HG03469 (cell line): ENCODE results near the gene ADGRA1.
"Not testable (repeated sequence)": the region's sequence is repeated elsewhere in the genome, so short reads cannot be mapped to it uniquely, and the experiment has no call there.

ENCODE experiments used
- ATAC-seq: cut with Tn5 transposase; IDR thresholded peaks from one replicate; pipeline ENCODE4 v1.9.1; 2021; ENCODE audit warnings: mild to moderate bottlenecking, moderate library complexity, moderate number of reproducible peaks; ENCODE audit not compliant: unreplicated experiment

The ADGRA1 gene

GRCh38 chr10:133109711-133110110, 22.0 kb downstream of the ADGRA1 start:
- no peak for ATAC-seq

GRCh38 chr10:133110133-133110532, 22.4 kb downstream of the ADGRA1 start:
- no peak for ATAC-seq

DNA sequence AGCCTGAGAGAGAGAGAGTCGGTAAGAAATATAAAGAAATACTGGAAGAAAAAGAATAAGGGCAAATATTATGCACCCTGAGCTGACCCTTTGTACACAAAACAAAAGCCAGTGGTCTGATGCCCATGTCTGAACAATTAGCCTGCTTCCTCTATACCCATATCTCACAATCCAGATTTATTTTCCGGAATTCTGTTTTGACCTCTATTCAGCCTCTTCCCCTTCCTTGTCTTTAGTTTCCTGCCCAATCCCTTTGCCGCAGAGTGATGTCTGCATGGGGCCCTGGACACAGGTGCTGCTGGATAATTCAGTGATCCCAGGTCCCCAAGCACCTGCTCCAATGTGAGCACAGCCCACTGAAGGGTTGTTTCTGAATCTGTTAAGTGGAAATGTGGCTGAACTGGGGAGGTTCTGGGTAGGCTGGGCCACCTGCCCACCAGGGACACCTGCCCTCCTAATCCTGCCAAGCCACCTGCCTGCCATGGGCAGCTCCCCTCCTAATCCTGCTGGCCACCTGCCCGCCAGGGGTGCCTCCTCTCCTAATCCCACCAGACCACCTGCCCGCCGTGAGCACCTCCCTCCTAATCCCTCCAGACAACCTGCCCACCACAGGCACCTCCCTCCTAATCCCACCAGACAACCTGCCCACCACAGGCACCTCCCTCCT, 23.0 kb downstream of the ADGRA1 start:
- no peak for ATAC-seq

- not testable (repeated sequence) for ATAC-seq
Measured at GRCh38 chr10:133111640-133112039, 23.9 kb downstream of the ADGRA1 start.

GRCh38 chr10:133113146-133113830, 25.6 kb downstream of the ADGRA1 start:
- ATAC-seq = no peak

GRCh38 chr10:133113847-133114246, 26.1 kb downstream of the ADGRA1 start:
- ATAC-seq = no peak

- no peak for ATAC-seq
Measured at GRCh38 chr10:133114251-133114650, 26.5 kb downstream of the ADGRA1 start.

- ATAC-seq = no peak
Measured at GRCh38 chr10:133114726-133115452, 27.2 kb downstream of the ADGRA1 start.

GRCh38 chr10:133115453-133115842, 27.7 kb downstream of the ADGRA1 start:
- no peak for ATAC-seq

DNA sequence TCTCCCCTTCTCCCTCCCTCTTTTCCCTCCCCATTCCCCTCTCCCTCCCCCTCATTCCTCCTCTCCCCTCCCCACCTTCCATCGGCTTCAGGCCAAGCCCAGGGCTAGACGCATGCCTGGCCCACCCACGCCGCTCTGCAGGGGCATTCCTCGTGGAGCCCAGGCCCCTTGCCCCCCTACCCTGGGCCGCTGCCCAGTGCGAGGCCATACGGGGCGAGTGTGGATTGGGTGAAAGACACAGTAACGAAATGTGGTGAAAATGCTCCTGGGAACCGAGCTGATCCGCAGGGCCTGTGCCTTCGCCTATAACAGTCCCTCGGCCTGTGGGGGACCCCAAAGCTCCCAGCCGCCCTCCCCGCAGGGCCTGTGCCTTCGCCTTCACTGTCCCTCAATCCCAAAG, 28.3 kb downstream of the ADGRA1 start:
- no peak for ATAC-seq

DNA sequence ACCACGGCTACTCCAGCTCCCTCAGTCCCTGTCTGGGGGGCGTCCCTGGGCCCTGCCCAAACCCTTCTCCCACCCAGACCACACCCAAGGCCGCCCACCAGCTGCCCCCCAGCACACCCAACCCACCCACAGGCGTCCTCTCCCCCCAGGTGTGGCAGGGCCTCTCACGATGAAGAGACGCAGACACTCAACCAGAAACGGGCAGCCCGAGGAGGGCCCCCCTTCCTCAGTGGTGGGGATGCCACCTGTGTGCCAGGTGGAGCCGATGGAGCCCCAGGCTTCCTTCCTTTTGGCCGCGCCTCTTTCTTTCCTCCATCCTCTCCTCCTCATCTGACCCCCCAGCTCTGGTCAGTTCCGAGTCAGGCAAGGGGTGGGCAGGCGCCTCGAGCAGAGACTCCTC, 28.7 kb downstream of the ADGRA1 start:
- no peak for ATAC-seq

- no peak for ATAC-seq
Measured at GRCh38 chr10:133117036-133117687, 29.4 kb downstream of the ADGRA1 start.

- ATAC-seq = no peak
Measured at GRCh38 chr10:133117688-133118071, 30.0 kb downstream of the ADGRA1 start.

DNA sequence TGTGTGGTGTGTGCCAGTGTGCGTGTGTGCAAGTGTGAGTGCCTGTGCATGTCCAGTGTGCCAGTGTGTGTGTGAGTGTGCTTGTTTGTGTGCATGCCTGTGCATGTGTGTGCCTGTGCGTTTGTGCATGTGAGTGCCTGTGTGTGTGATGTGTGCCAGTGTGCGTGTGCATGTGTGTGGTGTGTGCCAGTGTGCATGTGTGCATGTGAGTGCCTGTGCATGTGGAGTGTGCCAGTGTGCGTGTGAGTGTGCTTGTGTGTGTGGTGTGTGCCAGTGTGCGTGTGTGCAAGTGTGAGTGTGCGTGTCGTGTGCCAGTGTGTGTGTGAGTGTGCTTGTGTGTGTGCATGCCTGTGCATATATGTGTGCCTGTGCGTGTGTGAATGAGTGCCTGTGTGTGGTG, 33.8 kb downstream of the ADGRA1 start:
- no peak for ATAC-seq

- ATAC-seq = no peak
Measured at GRCh38 chr10:133122171-133122935, 34.6 kb downstream of the ADGRA1 start.

DNA sequence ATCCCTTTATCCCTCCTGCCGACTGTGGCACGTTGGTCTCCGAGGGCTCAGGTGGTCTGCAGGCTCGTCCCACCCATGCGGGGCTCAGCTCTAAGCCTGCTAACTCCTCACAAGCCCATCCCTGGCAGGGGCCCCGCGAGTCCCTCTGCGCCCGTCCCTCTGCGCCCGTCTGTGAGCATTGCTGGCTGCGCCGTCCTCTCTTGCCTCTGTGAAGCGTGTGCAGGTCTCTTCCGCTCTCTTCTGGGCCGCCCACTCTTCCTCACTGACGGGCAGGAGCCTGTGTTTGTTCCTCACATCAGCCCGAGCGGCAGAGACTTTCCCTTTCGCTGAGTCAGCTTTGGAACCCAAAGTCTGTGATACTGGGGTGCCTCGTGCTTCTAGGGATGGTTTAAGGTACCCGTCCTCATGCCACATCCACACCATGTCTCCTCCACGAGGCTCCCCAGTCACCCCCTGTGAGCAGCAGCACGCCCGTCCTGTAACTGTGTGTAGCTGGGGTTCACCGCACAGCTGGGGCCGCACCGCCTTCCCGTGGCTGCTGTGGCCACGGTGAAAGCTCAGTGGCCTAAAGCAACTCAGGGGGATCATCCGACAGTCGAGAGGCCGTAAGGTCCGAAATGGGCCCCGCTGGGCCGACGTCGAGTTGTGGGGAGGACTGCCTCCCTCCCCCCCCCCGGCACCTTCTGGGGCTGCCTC, 35.5 kb downstream of the ADGRA1 start:
- ATAC-seq = no peak

DNA sequence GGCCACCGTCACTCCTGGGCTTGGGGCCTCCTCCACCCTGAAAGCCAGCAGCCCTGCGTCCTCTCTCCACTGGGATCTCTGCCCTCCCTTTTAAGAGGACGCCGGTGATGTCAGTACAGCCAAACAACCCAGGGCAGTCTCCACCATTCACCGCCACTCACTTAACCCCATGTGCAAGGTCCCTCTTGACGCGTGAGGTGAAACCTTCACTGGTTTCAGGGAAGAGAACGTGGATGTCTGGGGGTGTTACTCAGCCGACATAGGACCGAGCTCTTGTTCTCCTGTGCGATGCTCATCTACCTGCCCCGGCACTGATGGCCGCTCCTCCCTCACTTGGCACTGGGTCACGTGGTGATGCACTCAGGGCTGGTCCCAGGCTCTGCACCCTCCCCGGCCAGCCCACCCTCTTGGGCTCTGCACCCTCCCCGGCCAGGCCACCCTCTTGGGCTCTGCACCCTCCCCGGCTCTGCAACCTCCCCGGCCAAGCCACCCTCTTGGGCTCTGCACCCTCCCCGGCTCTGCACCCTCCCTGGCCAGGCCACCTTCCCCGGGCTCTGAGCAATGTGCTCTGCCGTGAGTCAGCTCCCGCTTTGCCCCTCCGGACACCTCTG, 36.1 kb downstream of the ADGRA1 start:
- ATAC-seq = no peak

GRCh38 chr10:133124357-133125211, 36.9 kb downstream of the ADGRA1 start:
- no peak for ATAC-seq

GRCh38 chr10:133125901-133126300, 38.2 kb downstream of the ADGRA1 start:
- no peak for ATAC-seq
